ENCODE measurements around the gene RASSF6. TPM values are rescaled to one million over a fixed set of nuclear protein-coding genes. Genes with fewer than 3 reads are reported as not detected.

Gene RASSF6, protein sequence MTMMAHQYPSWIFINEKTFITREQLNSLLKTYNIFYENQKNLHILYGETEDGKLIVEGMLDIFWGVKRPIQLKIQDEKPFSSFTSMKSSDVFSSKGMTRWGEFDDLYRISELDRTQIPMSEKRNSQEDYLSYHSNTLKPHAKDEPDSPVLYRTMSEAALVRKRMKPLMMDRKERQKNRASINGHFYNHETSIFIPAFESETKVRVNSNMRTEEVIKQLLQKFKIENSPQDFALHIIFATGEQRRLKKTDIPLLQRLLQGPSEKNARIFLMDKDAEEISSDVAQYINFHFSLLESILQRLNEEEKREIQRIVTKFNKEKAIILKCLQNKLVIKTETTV
- total RNA-seq (2014; rRNA removed): 0.69 and 1.1 TPM in 2 replicates
- Bru-seq, nascent RNA: percentile 40 among the genes with signal in this experiment
- percentile 38 among the genes with signal in this experiment for BruChase-seq, experiment 1, labeled RNA remaining after a 6-hour chase
- percentile 34 among the genes with signal in this experiment for BruChase-seq, experiment 2, labeled RNA remaining after a 2-hour chase
- long read RNA-seq, partial matches to known transcripts: 1 of 5 reads
- long read RNA-seq, other reads (novel, unspliced or antisense): 3 of 5 reads

DNA sequence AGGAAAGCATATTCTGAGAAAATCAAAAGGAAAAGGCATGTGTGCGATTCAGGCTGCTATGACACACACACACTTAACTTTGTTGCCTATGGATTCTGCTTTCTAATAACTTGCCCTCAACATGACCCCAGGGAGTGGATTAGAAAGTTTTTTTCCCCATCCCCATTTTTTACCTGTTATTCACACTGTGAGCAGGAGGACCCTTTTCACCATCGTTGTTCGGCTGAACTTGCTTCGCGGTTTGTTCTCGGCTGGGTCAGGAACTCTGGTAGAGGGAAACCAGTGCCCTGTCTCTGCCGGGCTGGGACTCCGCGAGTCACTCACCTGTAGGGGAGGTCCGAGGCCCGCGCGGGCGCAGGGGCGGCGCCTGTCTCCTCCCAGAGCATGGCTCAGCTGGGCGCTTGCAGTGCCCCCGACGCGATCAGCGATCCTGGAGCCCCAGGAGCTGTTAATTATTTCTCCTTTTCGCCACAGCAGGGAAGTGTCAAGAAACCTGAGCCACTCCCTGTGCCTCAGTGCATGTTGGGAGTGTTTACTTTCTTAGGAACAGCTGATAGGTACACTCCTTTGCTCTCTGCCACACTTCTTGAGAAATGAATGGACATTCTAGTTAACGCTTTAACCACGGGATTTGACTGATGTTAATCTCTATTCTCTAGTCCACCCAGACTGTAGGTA, at the start of gene RASSF6:
RASSF6 (minus strand) TSS at position 322 of the 678 bp plus-strand sequence. CDS start 8,641 bp downstream, outside the sequence.
- Histone ChIP-seq H3K9me2 (replicated peaks; ENCODE audit: low read length) (no peaks in the 10 kb centered on the region), H3K36me3 (ENCODE audit: low read depth, low read length) (no peaks in the 10 kb centered on the region), H3K4me2 (ENCODE audit: low read length) (peak within 1 kb of the TSS; percentile 82), H3K9ac (ENCODE audit: low read length) (peak within 1 kb of the TSS; percentile 41), H3K9me3 (ENCODE audit: low read length) (no peaks in the 10 kb centered on the region), H2AFZ (ENCODE audit: low read length) (peak within 1 kb of the TSS; percentile 93), H4K20me1 (ENCODE audit: low read length) (no peaks in the 10 kb centered on the region), H3K79me2 (ENCODE audit: low read length) (no peaks in the 10 kb centered on the region), H3K27me3 (ENCODE audit: low read length) (no peaks in the 10 kb centered on the region), H3F3A (ENCODE audit: low read length, unreplicated experiment) (no peaks in the 10 kb centered on the region), H3K4me3 (ENCODE audit: low read length) (peak within 1 kb of the TSS; percentile 71), H3K4me1 (ENCODE audit: insufficient read depth, low read length) (peaks cover 12% of the 10 kb centered on the region), H3K27ac (ENCODE audit: low read length) (peak within 1 kb of the TSS; percentile 23)
- TF ChIP-seq, protein P1, sequence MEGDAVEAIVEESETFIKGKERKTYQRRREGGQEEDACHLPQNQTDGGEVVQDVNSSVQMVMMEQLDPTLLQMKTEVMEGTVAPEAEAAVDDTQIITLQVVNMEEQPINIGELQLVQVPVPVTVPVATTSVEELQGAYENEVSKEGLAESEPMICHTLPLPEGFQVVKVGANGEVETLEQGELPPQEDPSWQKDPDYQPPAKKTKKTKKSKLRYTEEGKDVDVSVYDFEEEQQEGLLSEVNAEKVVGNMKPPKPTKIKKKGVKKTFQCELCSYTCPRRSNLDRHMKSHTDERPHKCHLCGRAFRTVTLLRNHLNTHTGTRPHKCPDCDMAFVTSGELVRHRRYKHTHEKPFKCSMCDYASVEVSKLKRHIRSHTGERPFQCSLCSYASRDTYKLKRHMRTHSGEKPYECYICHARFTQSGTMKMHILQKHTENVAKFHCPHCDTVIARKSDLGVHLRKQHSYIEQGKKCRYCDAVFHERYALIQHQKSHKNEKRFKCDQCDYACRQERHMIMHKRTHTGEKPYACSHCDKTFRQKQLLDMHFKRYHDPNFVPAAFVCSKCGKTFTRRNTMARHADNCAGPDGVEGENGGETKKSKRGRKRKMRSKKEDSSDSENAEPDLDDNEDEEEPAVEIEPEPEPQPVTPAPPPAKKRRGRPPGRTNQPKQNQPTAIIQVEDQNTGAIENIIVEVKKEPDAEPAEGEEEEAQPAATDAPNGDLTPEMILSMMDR (conservative IDR thresholded peaks at IDR 0.05; ENCODE audit: low read depth, low read length): 0 out of 2 replicates have a peak, but pooled peaks have one; percentile 21
- TF ChIP-seq EZH2phosphoT487 (IDR thresholded peaks at IDR 0.05; ENCODE audit: borderline replicate concordance, low read length) (no peak), EZH2 (IDR thresholded peaks at IDR 0.05; ENCODE audit: low read length, unreplicated experiment) (no peak)
- intact Hi-C loops (cut with micrococcal nuclease): no loop called here
- DNase-seq: peak; percentile 79
- TSS peak; percentile 69 for BruUV-seq (replicated peaks)
- ChIA-PET CTCF (interaction anchor here (0.6 kb wide), 1 partner anchor 27 kb away, joined by 3 read pairs; no protein-coding TSS in a partner anchor), POLR2A (ENCODE audit: unreplicated experiment) (interaction anchor here (0.6 kb wide), 1 partner anchor 11 kb away, joined by 4 read pairs; no protein-coding TSS in a partner anchor)
- ATAC-seq: peak; percentile 97

DNA sequence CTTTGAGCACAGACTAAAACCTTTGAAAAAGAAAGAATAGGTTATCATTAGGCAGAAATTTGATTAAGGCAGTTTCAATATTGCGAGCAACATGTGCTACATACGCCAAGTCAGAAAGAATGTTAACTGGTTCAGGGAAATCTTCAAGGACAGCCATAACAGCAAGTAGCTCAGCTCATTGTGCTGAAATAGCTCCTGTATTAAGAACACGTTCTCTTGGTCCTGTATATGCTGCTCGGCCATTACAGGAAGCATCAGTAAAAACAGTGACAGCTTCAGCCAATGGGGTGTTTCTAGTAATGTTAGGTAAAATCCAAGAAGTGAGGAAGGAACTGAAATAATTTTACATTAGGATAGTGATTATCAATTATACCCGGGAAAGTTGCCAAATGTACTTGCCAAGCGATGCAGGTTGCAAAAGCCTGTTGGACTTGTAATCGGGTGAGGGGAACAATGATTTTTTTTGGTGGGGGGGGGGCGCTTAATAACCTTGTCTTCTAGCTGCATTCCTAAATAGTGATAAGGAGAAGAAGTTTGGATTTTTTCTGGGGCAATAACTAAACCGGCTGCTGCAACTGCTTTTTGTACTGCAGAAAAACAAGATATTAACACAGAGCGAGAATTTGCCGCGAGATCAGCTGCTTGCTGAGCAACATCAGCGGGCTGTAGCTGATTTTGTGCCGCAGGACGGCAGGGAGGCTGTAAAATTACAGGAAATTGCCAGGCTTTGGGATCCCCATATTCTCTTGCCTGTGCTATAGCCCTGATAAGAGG, 49.4 kb upstream of the RASSF6 start:
- no peak overlapping the region; the same call in 1 of the 2 replicates for H3K9ac ChIP-seq (ENCODE audit: low read length)
- intact Hi-C loops (cut with micrococcal nuclease): no loop called here
- H3K79me2 ChIP-seq (ENCODE audit: low read length): no peaks in the 10 kb centered on the region
- H4K20me1 ChIP-seq (ENCODE audit: low read length): no peaks in the 10 kb centered on the region
- TF ChIP-seq EZH2phosphoT487 (IDR thresholded peaks at IDR 0.05; ENCODE audit: borderline replicate concordance, low read length): no peak
- TF ChIP-seq, protein P1 (conservative IDR thresholded peaks at IDR 0.05; ENCODE audit: low read depth, low read length): no peak
- TF ChIP-seq EZH2 (IDR thresholded peaks at IDR 0.05; ENCODE audit: low read length, unreplicated experiment): no peak
- no peak for ATAC-seq
- H3K4me1 ChIP-seq (ENCODE audit: insufficient read depth, low read length): peaks cover 17% of the 10 kb centered on the region
- H3K27me3 ChIP-seq (ENCODE audit: low read length): no peaks in the 10 kb centered on the region
- peak overlapping the region; percentile 4; the same call in 1 of the 2 replicates for H3K27ac ChIP-seq (ENCODE audit: low read length)
- POLR2A ChIA-PET (ENCODE audit: unreplicated experiment): interaction anchor here (0.5 to 0.6 kb wide), 2 partner anchors 13 to 94 kb away, joined by 3 to 4 read pairs; no protein-coding TSS in a partner anchor
- no peaks in the 10 kb centered on the region for H3K9me2 ChIP-seq (replicated peaks; ENCODE audit: low read length)
- no peaks in the 10 kb centered on the region for H3K36me3 ChIP-seq (ENCODE audit: low read depth, low read length)
- CTCF ChIA-PET: no interaction called here
- H2AFZ ChIP-seq (ENCODE audit: low read length): peak overlapping the region; percentile 12; the same call in 1 of the 2 replicates
- H3K4me2 ChIP-seq (ENCODE audit: low read length): no peak overlapping the region
- BruUV-seq (replicated peaks): no TSS peak
- no peaks in the 10 kb centered on the region for H3F3A ChIP-seq (ENCODE audit: low read length, unreplicated experiment)
- no peak for DNase-seq
- no peaks in the 10 kb centered on the region for H3K9me3 ChIP-seq (ENCODE audit: low read length)
- H3K4me3 ChIP-seq (ENCODE audit: low read length): no peak overlapping the region

All from PC-3 (cell line).